SKM-1 (cell line): ENCODE results near the gene PLCB1.
A peak's percentile ranks its signal among the peaks of the same experiment; 100 is the strongest.
"Not testable (repeated sequence)": the region's sequence is repeated elsewhere in the genome, so short reads cannot be mapped to it uniquely, and the experiment has no call there.

ENCODE experiments used
- DNase-seq: peaks from one replicate; lab custom pipeline; 2025; ENCODE audit not compliant: unreplicated experiment; lab: John Stamatoyannopoulos, UW

PLCB1 gene

DNA sequence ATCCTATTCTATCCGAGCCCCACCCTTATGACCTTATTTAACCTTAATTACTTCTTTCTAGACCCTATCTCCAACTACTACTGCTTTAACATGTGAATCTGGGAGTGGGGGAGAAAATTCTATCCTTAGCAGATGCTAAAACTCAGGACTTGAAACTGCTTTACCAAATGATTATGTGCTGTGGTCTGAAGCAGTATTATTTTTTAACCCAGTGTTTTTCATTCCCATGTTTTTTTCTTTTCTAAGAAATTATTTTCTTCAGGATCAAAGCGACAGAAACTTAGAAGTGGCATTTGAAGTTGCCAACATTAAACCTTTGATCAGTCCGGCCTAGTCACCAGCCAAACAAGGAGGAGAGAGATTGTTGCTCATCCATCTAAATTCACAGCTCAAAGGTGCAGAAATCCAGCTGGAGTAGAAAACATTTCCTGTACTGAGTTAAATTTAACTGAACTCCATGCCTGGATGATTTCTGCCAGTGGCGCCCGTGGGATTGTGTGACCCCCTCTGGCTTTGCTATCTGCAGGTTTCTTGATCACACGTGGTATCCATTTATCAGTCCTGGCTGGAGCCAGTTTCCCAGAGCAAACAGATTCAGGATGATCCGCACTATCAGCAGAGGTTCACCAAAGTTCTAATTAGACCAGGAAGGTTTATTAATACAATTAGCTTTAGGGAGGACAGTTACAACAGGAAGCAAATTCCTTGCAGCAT is 300.5 kb downstream of the PLCB1 start:
- DNase-seq, result no peak

DNA sequence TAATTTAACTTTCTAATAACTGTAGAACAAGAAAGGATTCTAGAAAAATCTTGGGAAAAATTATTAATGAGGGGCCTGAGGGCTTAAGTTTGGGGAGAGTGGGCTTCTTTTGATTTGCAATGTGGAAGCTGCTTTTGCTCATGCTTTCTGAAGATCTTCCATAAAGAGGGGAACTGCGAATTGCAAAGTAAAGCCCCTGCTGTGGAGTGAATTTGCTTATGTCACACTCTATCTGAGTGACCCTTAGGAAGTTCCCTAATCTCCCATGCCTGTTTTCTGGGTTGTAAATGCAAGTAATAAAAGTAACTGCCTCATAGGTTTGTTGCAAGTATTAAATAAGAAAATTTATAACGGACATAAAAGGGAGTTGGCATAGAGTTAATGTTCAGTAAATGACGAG is 301.2 kb downstream of the PLCB1 start:
- DNase-seq, result no peak

DNA sequence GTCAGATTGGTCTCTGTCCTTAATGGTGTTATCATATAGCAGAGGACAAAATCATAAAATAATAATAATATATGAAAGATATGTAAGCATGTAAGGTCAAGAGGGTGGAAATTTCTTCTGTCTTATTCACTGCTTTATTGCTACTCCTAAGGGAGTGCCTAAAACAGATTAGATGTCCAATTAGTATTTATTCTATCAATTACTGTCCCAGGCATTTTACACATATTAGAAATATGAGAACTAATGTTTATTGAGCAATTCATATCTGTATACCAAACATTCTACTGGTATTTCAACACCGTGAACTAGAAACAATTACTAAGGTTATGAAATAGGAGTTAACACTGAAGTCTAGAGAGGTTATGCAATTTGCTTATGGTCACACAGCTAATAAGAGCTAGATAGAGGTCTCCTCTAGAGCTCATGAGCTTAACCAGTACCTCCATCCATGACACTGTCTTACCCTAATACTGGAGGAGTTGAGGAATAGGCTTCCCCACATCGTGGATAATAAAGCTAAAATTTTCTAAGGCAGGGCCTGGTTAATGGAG is 302.3 kb downstream of the PLCB1 start:
- no peak for DNase-seq

DNA sequence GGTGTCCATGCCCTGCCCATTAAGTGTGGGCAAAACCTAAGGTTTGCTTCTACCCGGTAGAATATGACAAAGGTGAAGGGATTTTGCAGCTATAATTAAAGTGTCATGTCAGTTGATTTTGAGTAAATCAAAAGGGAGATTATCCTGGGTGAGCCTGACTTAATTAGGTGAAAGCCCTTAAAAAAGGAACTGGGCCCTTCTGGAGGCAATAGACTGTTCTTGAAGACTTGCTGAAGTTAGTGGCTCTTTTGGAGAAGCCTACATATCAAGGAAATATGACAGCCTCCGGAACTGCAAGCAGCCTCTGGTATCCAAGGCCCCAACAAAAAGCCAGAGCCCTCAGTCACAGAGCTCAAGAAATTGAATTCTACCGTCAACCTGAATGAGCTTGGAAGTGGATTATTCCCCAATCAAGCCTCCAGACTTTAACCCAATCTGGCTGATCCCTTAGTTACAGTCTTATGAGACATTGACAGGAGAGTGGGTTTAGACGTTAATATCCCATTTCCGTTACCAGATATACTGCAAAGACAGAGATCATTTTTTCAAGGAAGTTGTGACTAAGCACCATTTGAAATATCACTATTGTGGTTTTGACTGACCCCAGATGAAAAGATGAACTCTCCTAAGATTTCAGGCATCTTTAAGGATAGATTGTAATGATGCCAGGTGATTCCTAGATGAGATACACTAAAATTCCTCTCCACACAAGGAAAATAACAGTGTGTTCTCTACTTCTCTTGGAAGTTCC is 303.4 kb downstream of the PLCB1 start:
- DNase-seq, result no peak

DNA sequence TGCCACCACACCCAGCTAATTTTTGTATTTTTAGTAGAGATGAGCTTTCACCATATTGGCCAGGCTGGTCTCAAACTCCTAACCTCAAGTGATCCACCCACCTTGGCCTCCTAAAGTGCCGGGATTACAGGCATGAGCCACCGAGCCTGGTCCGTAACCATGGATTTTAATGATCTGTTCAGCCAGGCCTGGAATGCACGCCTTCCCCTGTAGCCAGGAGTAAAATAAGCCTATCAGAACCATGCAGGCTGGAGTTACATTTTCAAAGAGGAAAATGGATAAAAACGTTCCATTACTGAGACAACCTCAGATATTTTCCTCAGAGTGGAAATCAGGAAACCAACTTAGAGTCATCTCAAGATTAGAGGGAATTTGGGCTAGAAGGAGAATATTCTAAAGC is 304.9 kb downstream of the PLCB1 start:
- not testable (repeated sequence) for DNase-seq

DNA sequence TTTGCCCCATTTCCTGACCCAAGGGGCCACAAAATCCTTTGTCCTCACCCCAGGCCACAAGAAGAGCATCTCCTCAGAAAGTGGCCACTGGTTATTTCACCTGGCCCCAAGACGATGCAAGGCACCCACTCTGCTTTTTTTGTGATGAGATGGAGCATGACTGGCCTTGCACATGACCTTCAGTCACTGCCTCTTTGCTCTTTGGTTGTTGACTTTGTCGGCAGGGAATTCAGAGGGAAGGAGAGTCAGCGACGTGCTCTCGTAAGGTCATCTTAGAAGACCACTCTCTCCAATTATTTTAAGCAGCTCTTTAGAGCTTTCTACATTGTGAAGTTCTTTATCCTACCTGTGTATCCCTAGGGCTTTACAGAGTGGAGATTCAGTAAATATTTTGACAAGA is 306.7 kb downstream of the PLCB1 start:
- DNase-seq, result no peak

DNA sequence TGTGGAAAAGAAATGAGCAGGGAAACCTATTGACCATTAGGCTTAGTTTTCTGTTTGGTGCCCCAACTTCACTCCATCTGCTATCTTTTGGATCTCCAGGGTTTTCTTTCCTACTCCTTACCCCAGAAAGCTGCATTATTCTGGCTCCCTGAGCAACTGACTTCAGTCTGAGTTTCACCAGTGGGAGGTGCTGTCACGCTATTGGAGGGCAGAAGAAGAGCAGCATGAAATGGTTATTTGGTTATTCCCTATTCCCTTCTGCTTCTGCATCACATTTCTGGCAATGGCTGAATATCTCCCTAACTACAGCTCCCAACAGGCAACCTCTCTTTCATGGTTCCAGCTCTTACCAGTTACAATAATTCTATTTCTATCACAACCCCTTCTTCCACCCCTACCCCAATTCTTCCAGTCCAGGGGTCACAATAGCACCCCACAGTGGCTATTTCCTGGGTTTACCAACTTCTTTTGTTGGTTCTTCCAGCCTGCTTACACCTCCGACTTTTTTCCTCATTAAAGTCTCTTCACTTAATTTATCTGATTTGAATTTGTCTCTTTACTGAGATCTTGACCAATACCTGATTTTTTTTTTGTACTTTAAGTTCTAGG is 311.5 kb downstream of the PLCB1 start:
- DNase-seq, result no peak

DNA sequence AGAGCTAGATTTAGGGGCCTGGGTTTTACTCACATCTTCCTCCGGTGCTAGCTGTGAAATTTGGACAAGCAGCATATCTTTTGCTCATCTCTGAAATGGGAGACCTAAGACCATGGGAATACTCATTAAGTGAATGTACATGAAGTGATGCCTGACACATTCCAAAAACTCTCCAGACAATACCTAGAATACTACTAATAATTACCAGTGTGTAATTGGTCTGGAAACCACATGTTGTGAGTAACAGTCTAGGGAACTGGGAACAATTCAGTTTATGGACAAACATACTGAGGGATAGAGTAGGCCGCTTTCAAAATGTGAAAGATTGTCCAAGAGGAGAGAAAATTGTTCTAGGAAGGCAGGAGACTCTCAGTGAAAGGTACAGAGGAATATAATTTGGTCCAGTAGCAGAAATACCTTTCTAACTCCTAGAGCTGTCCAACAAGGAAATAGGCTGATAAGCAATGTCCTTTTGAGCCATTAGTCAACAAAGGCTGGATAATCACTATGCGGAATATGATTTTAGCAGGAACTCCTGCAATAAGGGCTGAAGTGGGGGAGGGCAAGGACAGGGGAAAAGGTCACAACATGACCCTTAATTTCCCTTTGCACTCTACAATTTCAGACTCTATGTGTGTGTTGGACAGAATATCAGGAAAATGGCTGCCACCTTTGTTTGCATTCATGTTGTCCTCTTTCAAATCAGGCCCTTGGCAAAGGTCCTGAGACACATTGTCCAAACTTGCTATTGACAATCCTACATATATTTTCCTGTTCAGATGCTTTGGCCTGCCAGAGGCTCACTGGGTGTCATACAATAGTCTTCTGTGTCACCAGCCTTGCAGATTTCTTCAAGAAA is 315.4 kb downstream of the PLCB1 start:
- DNase-seq, result no peak

DNA sequence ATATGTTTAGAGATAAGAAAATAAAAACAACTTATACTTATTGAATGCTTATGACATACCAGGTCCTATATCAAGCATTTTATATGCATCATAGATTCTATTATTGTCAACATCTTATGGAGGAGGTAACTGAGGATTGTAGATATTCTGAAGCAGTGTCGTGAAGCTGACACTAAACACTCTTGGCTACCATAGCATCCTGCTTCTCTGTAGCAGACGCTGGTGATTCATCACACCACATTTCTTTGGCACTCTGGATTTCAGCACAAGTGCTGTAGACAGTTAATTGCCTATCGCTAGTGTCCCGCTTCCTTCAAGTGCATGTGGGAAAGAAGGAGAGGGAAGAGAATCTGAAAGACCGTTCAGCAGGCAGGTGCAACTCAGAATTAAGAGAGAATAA is 317.1 kb downstream of the PLCB1 start:
- DNase-seq, result no peak

DNA sequence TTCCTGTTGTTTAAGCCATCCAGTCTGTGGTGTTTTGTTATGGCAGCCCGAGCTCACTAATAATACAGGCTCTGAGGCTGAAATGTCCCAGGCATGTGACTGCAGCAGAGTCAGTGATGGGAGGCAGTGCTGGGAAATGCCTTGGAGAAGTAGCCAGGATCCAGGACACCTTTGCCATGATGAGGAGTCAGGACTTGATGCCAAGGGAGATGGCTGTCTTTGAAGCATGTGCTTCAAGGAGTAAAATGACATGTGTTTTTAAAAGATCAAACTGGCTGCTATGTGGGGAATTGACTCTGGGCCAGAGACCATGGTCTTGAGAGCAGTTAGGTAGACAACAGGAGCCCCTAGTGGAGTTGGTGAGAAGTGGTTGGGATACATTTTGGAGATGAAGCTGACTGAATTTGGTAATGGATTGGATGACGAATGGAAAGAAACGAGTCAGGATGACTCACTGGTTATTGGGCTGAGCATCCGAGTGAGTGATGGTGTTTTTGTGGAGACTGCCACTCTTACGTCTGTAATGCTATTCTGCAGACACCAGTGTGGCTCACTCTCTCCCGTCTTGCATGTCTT is 322.2 kb downstream of the PLCB1 start:
- no peak for DNase-seq

DNA sequence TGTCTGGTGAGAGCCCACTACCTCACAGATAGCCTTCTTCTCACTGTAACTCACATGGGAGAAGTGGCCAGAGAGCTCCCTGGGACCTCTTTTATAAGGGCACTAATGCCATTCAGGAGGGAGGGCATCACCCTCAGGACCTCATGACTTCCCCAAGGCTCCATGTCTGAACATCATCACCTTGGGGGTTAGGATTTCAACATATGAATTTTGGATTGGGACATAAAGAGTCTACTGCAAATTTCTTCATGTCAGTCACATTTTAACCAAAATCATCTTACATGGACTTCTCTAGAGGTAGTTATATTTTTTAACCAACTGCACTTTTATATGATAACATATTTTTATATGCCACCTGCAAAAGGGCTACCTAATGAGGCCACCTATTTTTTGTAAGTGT is 324.7 kb downstream of the PLCB1 start:
- no peak for DNase-seq

DNA sequence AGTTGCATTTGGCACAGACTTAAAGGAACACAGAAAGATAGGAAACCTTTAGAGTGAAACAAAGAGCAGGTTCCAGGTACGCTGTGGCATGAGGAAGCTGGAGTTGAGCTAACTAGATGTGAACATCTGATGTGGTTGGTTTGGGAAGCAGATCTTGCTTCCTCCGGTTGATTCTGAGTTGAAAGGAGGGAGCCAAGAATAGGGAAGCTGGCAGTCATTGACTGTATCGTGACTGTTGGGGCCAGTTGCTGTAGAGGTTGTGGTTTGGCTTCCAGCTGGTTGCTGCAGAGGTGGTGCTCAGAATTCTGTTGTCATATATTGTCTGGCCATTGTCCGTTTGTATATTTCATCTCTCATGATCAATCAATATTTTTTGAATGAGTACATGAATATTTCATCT is 325.9 kb downstream of the PLCB1 start:
- DNase-seq, result peak; percentile 34

DNA sequence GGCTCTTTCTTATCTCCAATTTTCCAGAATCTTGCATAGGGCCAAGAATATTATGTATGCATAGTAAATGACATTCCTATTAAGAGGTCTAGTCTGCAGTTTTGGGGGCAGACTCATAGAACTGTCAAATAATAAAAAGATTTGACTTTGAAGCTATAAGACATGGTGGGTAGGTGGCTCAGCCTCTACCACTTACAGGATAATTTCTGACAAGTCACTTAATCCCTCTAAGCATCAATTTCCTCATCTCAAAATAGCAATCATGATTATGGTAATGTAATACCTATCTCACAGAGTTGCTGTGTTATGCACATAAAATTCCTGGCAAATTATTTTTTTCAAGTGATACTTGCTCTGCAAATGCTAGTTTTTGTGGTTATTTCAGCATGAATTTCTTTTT is 329.1 kb downstream of the PLCB1 start:
- no peak for DNase-seq

DNA sequence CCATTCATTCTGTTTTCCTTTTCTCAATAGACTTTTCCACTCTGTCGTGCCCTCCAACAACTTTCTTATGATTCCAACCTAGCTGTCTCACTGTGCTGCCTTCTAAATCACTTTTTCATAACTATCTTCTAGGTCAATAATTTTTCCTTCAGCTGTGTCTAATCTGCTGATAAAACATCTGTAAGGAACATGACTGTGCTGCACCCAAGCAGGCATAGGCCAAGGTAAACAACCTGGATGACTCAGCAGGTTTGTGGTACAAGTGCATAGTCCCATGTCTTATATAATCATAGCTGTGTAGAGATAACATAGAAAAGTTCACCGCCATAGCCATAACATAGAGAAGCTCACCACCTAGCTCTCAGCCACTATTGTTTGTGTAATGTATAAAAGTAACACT is 332.3 kb downstream of the PLCB1 start:
- no peak for DNase-seq

DNA sequence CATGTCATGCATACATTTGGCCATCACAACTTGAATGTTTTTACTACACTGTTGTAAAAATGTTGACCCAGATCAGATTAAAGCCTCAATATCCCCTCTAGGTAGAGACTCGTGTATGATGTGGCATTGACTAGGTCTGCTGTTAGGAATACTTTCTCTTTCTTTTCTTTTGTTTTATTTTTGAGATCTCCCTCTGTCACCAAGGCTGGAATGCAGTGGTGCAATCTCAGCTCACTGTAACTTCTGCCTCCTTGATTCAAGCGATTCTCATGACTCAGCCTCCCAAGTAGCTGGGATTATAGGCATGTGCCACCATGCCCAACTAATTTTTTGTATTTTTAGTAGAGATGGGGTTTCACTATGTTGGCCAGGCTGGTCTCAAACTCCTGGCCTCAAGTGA is 334.7 kb downstream of the PLCB1 start:
- DNase-seq, result not testable (repeated sequence)

DNA sequence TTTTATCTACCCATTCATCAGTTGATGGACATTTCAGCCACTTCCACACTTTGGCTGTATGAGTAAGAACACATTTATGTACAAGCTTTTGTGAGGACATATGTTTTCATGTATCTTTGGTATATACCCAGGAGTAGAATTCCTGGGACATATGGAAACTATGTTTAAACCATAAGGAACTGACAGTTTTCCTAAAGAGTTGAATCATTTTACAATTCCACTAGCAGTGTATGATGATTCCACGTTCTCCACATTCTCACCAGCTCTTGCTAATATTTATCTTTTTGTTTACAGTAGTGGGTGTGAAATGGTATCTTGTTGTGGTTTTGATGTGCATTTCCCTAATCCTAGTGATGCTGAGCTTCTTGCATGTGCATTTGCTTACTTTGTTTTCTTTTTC is 338.1 kb downstream of the PLCB1 start:
- no peak for DNase-seq

DNA sequence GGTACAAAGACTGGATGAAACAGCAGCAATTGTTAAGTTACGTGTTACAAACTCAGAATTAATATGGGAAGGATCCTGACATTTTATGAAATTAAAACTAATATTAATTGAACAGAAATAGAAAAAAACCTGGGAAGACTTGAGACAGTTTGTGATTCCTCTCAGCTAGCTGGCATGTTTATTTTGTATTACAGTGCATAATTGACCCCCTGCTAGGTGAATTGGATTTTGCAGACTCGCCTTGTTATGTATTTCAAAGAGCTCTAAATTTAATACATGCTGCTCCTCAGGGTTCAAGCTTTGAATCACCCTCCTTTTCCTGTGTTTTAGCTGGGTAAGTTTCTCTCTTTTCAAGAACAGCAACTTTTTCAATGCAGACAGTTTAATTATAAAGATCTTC is 339.4 kb downstream of the PLCB1 start:
- no peak for DNase-seq

DNA sequence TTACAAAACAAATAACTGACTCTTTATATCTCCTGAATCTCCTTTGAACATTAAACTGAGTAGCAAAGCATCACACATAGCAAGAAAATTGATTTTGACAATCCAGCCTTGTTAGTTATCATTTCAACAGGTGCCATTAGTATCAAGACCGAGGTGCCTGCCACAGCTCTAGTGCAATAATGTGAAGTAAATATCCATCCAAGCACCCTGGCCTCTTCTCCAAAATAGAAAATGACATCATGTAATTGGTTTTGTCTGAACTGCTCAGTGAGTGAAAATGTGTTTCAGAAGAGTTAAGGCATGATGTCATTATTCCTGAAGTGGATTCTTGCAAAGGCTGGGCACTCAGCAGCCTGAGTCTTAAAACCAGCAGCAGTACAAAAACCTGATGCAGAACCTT is 341.4 kb downstream of the PLCB1 start:
- DNase-seq, result no peak

DNA sequence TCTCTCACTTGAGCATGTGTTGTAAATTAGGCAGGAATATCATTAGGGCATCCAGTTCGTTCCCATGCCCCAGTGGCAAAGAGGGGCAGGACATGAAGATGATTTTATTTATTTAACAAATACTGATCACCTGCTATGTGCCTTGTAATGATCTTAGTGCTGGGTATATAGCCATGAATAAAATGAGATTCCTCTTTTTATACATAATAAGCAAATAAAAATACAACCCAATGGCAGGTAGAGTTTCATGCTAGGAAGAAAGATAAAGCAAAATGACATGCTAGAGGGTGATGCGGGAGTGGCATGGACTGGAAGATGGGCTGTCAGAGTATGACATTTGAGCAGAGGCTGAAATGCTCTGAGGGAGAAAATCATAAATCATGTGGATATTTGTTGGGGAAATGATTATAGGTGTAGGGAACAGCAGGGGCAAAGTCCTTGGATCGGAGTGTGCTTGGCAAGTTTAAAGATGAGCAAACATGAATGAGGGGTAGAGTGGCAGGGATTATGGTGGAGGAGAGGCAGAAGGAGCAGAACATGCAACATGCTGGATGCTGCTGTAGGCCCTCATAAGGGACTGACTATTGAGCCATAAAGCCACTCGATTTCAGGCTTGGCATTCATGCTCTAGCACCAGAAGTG is 342.1 kb downstream of the PLCB1 start:
- DNase-seq, result no peak

DNA sequence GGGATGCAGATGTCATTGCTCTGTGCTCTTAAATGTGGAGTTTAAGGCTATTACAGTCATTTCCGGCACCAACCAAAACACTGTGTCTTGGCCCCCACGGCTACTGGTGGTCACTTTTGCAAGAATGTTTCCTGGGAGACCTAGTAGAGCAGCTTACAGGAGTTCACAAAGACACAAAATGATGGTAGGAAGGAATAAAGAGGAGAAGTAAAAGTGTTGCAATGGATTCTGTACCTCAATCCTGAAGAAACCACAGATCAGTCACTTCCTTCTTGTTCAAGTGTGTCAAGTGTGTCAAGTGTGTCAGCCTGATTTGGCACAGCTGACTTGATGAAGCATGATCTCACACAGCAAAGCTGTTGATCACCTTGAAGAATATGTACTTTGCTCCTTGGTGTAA is 344.0 kb downstream of the PLCB1 start:
- DNase-seq, result peak; percentile 74
